GM21737 (cell line): ENCODE results near the gene FOXN3.

Experiments used
- ATAC-seq: cut with Tn5 transposase; IDR thresholded peaks from one replicate; pipeline ENCODE4 v1.9.1; 2021; ENCODE audit warnings: mild to moderate bottlenecking, moderate library complexity; ENCODE audit not compliant: unreplicated experiment

FOXN3 gene

DNA sequence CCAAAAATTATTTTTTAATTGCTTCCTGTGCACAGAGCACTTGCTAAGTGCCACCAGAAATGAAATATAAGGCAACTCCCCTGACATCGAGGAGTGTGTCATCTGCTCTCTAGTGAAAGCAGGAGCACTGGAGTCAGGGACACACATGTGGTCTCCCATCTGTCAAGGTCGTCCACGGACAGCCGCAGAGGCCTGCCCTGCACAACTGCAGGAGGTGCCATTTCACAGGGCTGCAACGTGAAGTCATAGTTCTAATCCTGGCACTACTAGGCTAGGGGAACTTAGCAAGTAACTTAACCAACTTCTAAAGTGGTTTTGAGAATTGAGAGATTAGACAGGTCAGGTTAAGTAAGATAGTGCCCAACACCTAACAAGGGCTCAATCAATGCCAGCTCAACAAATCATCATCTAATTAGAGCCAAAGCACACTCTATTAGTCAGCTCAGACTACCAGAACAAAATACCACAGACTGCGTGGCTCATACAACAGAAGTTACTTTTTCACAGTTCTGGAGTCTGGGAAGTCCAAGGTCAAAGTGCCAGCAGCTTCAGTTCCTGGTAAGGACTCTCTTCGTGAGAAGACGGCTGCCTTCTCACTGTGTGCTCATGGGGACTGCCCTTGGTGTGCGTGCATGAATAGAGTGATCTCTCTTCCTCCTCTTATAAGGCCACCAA, 30.7 kb downstream of the FOXN3 start:
- no peak for ATAC-seq

DNA sequence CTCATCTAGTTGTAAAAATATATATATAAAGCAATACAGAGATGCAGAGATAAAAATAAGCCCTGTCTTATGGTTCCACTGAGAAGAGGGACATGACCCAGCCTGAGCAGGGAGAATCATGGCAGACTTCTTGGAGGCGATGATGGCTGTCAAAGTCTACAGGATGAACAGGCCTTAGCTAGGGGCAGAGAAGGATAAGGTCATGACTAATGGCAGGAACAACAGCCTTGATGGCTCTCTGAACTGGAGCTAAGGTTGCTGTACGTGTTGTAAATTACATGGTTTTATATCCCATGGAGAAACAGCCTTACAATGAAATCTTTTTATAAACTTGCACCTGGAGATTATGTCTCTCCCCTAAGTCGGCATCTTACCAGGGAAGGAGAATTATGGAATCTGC, 32.4 kb downstream of the FOXN3 start:
- ATAC-seq, result no peak

DNA sequence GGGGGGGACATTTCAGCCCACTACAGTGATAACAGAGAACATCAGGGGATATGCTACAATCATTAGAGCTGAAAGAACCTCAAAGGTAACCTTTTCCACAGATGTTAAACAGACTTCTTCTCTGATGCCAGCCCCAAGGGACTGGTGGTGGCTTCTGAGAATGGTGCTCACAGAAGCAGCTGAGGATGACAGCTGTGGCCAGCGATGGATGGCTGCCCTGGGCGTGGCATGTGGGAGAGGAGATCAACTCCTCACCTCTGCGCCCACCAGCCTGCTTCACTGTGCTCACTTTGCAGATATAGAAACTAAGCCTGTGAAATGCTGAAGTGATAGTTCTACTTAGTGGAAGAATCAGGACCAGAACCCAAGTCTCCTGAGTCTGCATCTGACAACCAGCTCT, 33.0 kb downstream of the FOXN3 start:
- peak; percentile 87 for ATAC-seq

DNA sequence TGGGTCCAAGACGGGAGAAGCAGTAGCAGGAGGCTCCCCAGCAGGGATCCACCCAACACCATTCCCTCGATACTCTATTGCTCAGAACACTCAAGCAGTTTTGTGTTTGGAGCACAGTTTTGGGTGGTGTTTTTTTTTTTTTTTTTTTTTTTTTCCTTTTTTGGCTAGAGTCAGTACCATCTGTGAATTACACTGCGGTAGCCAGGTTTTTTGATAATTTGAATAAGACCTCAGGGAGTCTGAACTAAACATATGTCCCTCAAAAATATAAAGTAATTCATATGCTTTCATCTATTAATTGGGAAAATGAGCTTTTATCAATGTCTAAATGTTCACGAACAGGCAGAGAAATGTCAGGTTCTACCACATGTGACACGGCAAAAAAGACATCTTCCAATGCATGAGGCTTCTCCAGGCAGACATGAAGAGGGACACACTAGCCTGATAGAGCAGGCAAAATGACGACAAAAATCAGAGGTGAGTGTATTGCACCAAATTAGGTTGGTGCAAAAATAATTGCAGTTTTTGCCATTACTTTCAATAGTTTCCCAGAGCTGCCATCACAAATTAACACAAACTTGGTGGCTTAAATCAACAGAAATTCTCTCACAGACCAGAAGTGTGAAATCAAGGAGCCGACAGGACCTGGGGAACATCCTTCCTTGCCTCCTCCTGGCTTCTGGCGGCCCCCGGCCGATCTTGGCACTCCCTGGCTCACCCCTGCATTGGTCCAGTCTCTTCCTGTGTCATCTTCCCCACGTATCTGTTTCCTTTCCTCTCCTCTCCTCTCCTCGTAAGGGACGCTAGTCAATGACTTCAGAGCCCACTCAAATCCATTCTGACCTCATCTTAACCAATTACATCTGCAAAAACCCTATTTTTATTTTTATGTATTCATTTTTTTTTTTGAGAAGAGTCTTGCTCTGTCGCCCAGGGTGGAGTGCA, 33.9 kb downstream of the FOXN3 start:
- no peak for ATAC-seq

DNA sequence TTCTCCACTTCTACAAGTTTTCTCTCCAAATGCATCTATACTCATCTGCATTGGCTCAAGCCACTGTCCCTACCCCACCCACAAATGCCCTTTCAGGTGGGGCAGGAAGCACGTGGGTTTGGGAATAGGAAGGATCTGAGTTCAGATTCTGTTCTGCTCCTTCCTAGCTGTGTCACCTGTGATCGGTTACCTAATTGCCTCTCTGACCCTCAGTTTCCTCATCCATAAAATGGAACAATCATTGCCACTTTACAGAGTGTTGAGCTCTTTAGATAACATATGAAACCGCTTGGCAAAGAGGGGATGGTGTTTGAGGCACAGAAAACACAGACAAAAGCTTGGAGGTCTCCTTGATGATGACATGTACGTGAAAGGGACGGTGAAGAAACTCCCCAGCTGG, 34.5 kb downstream of the FOXN3 start:
- ATAC-seq, result no peak

DNA sequence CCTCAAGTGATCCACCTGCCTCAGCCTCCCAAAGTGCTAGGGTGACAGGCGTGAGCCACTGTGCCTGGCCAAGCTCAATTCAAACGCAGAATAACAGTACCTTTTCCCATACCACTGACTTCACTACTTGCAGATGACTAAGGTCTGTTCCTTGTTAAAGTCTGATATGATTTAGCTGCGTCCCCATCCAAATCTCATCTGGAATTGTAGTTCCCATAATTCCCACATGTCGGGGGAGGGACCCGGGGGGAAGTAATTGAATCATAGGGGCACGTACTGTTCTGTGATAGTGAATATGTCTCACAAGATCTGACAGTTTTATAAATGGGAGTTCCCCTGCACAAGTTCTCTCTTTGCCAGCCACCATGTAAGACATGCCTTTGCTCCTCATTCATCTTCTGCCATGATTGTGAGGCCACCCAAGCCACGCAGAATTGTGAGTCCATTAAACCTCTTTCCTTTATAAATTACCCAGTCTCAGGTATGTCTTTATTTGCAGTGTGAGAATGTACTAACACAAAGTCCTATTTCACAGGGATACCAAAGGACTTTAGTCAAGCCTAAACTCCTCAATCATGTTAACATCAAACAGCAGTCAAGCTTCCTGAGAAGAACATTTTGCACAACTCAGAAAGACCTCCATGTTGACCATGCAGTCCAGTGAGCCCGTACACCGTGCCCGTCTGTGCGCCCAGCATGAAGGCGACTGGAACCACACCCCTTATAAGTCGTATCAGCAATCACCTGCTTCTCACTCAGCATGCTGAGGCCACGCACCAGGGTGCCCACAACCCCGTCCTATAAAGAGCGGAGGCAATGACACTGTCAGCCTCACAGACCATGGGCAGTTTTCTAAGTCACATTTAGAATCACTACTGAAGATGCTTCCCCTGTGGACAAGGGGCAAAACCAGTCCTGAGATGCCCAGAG, 36.9 kb downstream of the FOXN3 start:
- ATAC-seq, result no peak

DNA sequence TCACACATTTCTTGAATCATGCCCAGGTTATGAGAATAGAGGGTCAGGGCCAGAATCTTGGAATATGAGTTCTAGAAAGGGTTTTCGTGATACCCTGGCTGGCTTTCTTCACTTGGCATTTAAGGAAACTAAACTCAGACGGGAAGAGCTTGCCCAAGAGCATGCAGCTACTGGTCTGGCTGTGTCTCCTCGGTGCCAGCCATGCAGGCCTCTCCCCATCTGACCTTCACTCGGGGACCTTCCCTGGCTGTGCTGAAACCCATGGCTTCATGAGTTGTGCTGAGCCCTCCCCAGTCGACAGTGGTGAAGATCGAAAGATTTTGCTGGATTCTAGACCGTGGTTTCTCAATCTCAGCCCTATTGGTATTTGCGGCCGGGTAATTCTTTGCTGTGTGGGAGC, 38.0 kb downstream of the FOXN3 start:
- ATAC-seq, result no peak

DNA sequence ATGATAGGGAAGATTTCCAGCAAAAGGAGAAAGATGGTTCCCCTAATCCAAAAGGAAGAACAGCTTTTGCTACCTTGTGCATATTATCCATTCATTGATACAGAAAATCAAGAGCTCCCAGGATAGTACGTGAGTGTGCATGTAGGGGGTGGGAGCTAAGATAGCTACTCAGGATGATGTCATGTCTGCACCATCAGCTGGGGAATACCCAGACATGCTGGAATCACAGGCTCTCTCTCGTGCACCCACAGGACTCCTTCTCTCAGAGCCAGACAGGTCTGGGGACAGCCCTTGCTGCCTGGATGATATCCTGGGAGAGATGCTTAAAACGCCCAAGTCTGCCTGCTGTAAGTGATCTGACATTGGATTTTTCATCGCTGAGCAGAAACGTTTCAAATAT, 38.9 kb downstream of the FOXN3 start:
- ATAC-seq, result peak; percentile 54

DNA sequence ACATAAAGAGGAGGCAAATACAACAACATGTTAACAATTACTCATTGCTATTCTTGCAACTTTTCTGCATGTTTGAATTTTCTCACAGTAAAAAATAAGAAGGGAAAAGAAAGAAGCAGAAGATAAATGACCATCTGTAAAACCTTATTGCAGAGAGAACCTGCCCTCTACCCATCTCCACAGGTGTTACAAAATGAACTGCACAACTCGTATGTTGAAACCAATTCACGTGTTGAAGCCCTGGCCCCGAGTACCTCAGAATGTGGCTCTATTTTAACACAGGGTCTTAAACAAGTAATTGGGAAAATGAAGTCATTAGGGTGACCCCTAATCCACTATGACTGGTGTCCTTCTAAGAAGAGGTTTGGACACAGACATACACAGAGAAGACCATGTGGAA, 39.5 kb downstream of the FOXN3 start:
- no peak for ATAC-seq

DNA sequence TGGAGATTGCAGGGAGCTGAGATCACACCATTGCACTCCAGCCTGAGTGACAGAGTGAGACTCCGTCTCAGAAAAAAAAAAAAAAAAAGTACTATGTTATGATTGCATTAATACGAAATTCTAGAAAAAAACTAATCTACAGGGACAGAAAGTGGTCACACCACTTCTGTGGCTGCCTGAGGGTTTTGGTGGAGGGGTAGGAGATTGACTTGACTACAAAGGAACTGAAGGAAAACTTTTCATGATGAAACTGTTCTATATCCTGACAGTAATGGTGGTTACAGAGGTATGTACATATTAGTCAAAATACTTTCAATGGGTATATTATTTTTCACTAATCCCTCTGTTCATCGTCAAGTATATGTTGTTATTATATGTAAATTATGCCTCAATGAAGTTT, 42.1 kb downstream of the FOXN3 start:
- ATAC-seq, result no peak

DNA sequence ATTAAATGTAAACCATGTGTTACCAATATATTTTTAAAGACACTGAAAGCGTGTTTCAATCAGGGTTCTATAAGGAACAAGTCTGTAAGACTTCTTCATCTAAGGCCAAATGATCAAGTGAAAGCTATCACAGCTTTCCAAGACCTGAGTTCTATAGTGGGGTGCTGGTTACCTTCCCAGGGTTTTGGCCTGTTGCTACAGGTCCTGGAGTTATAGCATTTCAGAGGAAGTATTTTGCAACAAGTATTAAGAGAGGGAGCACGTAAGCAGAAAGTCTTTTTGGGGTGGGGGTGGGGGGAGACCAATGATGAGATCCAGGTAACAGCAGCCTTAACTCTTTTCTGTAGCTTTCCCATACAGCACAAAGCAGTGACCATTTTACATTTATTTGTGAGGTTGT, 43.8 kb downstream of the FOXN3 start:
- ATAC-seq, result no peak

DNA sequence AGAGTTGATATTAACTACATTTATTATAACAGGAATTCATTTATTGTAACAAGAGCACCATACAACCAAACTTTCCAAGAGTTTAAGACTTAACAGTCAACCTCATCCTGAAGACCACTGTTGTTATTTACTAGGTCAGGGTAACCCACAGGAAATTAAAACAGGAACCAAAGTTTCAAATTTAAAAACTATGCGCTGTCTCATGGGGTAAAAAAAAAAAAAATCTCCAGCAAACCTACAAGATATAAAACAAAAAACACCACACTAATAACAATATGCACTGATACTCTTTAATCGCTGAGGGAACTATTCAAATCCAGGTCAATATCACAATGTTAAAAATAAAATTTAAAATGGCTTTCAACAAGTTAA, 44.5 kb downstream of the FOXN3 start:
- no peak for ATAC-seq

DNA sequence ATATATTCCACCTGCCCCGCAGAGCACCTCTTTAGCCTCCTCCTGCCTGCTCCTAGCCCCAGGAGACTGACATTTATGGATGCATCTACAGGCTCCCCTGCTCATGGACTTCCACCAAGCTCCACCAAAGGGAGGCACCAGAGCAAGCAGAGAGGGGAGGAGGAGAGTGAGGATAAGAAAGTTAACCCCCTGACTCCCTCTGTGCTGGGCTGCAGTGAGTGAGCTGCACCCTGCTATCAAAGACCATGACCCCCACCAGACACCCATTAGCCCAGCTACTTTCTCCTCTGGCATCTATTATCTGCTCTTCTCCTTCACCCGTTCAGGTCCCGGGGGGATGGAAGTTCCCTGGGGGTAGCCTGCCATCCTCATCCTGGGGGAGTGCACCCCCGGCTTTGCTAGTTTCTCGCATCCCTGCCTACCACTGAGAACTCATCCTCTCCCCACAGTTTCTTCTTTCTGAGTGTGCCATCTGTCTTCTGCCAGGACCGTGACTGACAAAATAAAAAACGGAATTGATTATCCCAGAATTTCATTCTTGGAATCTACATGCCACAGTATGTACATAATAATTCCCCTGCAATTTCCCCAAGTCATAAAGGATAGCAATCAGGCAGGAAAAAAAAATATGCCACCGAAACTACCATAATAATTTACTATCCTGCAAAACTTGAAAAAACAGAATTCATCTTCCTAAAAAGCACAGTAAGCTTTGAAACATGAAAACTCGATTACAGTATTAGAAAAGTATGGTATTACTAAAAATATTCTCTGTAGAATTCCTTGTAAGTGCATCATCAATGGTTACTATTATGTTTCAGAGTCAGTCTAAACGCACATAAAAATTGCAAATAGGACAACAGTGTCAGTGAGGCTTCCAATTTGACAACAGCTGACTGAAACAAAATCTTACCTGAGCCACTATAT, 45.2 kb downstream of the FOXN3 start:
- ATAC-seq, result no peak

DNA sequence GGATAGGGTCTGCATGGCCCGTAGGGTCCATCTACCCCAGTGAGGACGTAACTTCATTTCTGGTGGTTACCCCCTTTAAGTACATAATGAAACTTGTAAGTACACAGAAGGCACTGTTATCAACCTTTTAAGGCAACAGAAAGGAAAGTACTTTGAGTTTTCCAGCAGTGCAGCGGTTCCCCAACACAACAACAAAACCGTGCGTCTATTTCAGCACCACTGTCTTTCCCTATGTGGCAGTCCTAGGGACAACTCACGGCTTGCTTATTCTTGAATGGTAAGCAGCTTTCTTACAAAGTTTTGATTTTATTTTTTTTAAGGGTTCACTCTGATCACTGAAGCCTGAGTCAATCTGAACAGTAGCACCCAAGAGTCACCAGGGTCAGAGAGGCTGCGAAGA, 46.3 kb downstream of the FOXN3 start:
- no peak for ATAC-seq

DNA sequence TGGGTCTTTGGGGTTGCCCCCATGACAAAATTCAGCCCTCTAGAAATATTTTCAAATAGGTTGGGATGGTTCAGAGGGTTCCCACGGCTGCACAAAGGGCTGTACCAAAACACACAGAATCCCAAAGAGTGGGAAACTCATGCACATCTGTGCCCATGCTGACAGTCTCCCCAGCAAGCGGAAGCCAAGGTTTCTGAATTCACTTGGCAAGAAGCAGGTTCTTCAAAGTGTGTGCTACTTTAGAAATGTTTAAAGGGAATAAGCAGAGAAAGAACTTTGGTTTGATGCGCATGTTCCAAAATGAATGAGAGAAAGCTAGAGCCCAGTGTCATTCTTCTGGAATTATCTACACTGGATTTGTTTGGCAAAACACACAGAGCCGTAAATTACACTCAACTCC, 46.7 kb downstream of the FOXN3 start:
- ATAC-seq, result no peak

DNA sequence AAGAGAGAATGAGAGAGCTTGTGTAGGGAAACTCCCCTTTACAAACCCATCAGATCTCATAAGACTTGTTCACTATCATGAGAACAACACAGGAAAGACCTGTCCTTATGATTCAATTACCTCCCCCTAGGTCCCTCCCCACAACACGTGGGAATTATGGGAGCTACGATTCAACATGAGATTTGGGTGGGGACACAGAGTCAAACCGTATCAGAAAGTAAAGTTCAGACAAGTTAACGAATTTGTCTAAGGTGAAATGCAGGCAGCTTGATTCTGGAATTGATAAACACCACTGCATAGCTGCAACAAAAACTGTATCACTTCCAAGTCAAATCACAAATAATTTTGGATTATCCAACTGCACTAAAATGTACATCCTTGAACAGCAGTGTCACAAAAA, 47.4 kb downstream of the FOXN3 start:
- no peak for ATAC-seq

DNA sequence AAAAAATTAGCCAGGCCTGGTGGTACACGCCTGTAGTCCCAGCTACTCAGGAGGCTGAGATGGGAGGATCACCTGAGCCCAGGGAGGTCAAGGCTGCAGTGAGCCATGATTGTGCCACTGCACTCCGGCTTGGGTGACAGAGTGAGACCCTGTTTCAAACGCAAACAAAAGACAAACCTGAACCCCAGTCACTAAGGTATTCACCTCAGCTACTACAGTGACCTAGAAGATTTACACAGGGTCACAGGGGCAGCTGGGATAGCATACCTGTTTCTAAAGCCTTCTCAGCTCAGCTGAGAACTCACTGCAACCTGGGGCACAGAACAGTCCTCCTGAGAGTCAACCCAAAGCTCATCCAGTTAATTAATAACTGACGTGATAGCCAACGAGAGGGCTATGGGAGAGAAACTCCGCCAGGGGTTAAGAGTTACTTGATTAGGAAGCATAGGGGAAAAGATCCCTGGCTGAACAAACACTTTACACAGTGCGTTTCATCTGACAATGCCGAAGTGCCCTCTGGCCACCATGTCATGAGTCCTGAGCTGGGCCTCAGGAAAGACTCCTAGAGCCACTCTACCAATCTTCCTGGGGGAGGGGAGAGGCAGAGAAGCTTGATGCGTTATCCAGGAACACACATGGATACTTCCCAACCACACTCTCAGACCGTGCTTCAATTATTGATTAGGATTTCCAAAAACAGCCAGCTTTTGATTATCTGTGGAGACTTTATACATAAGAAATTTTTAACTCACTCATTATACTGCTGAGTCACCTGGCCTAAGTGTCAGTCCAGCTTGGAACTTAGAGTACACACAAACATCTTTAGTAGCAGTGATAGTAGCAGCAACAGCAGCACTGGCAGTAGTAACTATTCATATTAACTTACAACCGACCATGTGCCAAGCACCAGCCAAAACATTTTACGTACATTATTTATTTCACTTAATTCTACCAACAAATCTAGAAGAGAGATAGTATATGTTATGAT, 48.2 kb downstream of the FOXN3 start:
- no peak for ATAC-seq

DNA sequence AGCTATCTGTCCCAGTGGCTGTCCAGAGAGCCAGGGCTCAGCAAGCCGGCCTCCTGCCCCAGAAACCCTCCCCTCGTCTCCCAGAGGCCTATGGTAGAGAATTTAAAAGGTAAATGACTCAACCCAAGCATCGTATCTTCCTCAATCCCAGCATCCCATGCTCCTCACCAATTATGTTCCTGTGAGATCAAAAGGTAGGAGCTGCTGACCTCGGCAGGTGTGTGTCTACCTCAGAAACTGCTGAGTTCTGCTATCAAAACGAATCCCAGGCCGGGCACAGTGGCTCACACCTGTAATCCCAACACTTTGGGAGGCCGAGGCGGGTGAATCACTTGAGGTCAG, 49.3 kb downstream of the FOXN3 start:
- no peak for ATAC-seq
